Measurements from ENCODE around the gene TMC2. TPM values are rescaled to one million over a fixed set of nuclear protein-coding genes. Genes with fewer than 3 reads are reported as not detected.

Gene TMC2
- total RNA-seq, 1 experiment from 2014 or later: not detected

- in situ Hi-C loops (cut with HindIII; ENCODE audit: low pct_unique_long_range_greater_than_20kb, low sequenced_read_pairs) (no loop called here), intact Hi-C loops (cut with micrococcal nuclease; ENCODE audit: unreplicated experiment) (no loop called here)
- ATAC-seq (no peak), DNase-seq (ENCODE audit: low read depth, low spot score) (no peak)
- Histone ChIP-seq H3K27me3 (ENCODE audit: control insufficient read depth, insufficient read depth, low read length) (no peaks in the 10 kb centered on the region; the same call in 1 of the 2 replicates), H3K9me3 (ENCODE audit: control insufficient read depth, insufficient read depth, low read depth, low read length) (no peaks in the 10 kb centered on the region), H3K4me1 (ENCODE audit: control insufficient read depth, insufficient read depth, low read length) (no peaks in the 10 kb centered on the region), H3K27ac (ENCODE audit: low read length) (no peak overlapping the region), H3K4me3 (ENCODE audit: low read depth in 2 of 2, low read length in 2 of 2) (no peak overlapping the region), H3K36me3 (ENCODE audit: control insufficient read depth, insufficient read depth, low read length) (no peaks in the 10 kb centered on the region)
- no TSS peak for BruUV-seq (replicated peaks)
- ChIA-PET POLR2A (no interaction called here), CTCF (no interaction called here)
- TF ChIP-seq, protein P1, sequence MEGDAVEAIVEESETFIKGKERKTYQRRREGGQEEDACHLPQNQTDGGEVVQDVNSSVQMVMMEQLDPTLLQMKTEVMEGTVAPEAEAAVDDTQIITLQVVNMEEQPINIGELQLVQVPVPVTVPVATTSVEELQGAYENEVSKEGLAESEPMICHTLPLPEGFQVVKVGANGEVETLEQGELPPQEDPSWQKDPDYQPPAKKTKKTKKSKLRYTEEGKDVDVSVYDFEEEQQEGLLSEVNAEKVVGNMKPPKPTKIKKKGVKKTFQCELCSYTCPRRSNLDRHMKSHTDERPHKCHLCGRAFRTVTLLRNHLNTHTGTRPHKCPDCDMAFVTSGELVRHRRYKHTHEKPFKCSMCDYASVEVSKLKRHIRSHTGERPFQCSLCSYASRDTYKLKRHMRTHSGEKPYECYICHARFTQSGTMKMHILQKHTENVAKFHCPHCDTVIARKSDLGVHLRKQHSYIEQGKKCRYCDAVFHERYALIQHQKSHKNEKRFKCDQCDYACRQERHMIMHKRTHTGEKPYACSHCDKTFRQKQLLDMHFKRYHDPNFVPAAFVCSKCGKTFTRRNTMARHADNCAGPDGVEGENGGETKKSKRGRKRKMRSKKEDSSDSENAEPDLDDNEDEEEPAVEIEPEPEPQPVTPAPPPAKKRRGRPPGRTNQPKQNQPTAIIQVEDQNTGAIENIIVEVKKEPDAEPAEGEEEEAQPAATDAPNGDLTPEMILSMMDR (IDR thresholded peaks at IDR 0.05): no peak
- no peak for TF ChIP-seq TCF7L2 (IDR thresholded peaks at IDR 0.05; ENCODE audit: low read depth, low read length)
- TF ChIP-seq SIN3A (IDR thresholded peaks at IDR 0.05; ENCODE audit: borderline replicate concordance, insufficient read depth, low read depth, low read length): no peak
- TF ChIP-seq POLR2AphosphoS5 (IDR thresholded peaks at IDR 0.05; ENCODE audit: low read depth, low read length): no peak
- TF ChIP-seq, protein P2, sequence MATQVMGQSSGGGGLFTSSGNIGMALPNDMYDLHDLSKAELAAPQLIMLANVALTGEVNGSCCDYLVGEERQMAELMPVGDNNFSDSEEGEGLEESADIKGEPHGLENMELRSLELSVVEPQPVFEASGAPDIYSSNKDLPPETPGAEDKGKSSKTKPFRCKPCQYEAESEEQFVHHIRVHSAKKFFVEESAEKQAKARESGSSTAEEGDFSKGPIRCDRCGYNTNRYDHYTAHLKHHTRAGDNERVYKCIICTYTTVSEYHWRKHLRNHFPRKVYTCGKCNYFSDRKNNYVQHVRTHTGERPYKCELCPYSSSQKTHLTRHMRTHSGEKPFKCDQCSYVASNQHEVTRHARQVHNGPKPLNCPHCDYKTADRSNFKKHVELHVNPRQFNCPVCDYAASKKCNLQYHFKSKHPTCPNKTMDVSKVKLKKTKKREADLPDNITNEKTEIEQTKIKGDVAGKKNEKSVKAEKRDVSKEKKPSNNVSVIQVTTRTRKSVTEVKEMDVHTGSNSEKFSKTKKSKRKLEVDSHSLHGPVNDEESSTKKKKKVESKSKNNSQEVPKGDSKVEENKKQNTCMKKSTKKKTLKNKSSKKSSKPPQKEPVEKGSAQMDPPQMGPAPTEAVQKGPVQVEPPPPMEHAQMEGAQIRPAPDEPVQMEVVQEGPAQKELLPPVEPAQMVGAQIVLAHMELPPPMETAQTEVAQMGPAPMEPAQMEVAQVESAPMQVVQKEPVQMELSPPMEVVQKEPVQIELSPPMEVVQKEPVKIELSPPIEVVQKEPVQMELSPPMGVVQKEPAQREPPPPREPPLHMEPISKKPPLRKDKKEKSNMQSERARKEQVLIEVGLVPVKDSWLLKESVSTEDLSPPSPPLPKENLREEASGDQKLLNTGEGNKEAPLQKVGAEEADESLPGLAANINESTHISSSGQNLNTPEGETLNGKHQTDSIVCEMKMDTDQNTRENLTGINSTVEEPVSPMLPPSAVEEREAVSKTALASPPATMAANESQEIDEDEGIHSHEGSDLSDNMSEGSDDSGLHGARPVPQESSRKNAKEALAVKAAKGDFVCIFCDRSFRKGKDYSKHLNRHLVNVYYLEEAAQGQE (IDR thresholded peaks at IDR 0.05; ENCODE audit: insufficient read depth in 1 of 2, low read depth in 2 of 2, low read length in 1 of 2): no peak
Observed at GRCh38 chr20:2596673-2597279, 60.4 kb downstream of the TMC2 start.

DNA sequence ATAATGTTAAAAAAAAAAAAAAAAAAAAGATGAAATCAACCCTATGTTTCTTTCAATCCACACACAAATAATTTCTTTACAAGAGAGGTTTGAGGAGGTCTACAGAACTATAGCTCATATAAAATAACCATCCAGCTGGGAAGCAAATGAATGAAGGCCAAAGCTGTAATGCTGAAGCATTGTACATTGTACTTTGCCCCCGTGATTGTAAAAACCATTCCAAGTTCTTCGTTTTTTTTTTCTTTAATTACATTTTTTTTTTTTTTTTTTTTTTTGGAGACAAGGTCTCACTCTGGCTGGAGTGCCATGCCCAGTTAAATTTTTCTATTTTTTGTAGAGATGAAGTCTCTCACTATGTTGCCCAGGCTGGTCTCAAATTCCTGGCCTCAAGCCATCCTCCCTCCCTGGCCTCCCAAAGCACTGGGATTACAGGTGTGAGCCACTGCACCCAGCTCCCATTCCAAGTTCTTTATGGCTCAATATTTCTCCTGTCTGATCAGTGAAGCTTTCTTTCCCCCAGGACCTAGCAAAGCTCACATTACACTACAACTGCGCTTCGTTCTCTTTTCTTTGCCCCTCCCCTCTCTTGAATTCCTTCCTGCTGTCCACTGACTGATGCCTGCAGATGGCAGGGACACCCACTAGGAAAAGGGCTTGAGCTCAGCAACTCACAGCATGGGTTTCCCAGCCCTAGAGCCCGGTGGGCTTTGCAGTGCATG, 63.1 kb downstream of the TMC2 start:
- CTCF ChIA-PET: no interaction called here
- no TSS peak for BruUV-seq (replicated peaks)

More for the DNA sequence above, 63.1 kb downstream of the TMC2 start:
- Histone ChIP-seq H3K9me3 (ENCODE audit: control insufficient read depth, insufficient read depth, low read depth, low read length) (no peaks in the 10 kb centered on the region), H3K27me3 (ENCODE audit: control insufficient read depth, insufficient read depth, low read length) (no peaks in the 10 kb centered on the region), H3K4me3 (ENCODE audit: low read depth in 2 of 2, low read length in 2 of 2) (no peak overlapping the region), H3K36me3 (ENCODE audit: control insufficient read depth, insufficient read depth, low read length) (no peaks in the 10 kb centered on the region), H3K27ac (ENCODE audit: low read length) (no peak overlapping the region), H3K4me1 (ENCODE audit: control insufficient read depth, insufficient read depth, low read length) (no peaks in the 10 kb centered on the region)
- intact Hi-C loops (cut with micrococcal nuclease; ENCODE audit: unreplicated experiment): no loop called here
- no peak for ATAC-seq
- TF ChIP-seq POLR2AphosphoS5 (IDR thresholded peaks at IDR 0.05; ENCODE audit: low read depth, low read length) (no peak), TCF7L2 (IDR thresholded peaks at IDR 0.05; ENCODE audit: low read depth, low read length) (no peak), SIN3A (IDR thresholded peaks at IDR 0.05; ENCODE audit: borderline replicate concordance, insufficient read depth, low read depth, low read length) (no peak)
- TF ChIP-seq, protein P2 (IDR thresholded peaks at IDR 0.05; ENCODE audit: insufficient read depth in 1 of 2, low read depth in 2 of 2, low read length in 1 of 2): no peak
- in situ Hi-C loops (cut with HindIII; ENCODE audit: low pct_unique_long_range_greater_than_20kb, low sequenced_read_pairs): no loop called here
- POLR2A ChIA-PET: interaction anchor here (0.6 kb wide), 1 partner anchor 264 kb away, joined by 3 read pairs; no protein-coding TSS in a partner anchor
- DNase-seq (ENCODE audit: low read depth, low spot score): no peak
